Measurements from ENCODE around the gene COPS4. TPM values are rescaled to one million over a fixed set of nuclear protein-coding genes. Genes with fewer than 3 reads are reported as not detected.
A peak's percentile ranks its signal among the peaks of the same experiment; 100 is the strongest.

COPS4 gene
- total RNA-seq, 4 donors from 2014 or later, result 6.7 to 81.8 (median 32.3) TPM

- no peak for TF ChIP-seq CTCF (IDR thresholded peaks at IDR 0.05)
- no peak for TF ChIP-seq POLR2A (IDR thresholded peaks at IDR 0.05)
- no peak for TF ChIP-seq EP300 (IDR thresholded peaks at IDR 0.05; ENCODE audit: low read depth)
- no peak for TF ChIP-seq POLR2AphosphoS5 (IDR thresholded peaks at IDR 0.05)
- Histone ChIP-seq H3K4me1 (peaks cover 18 to 33% (median 31%) of the 10 kb centered on the region in 4 donors), H3K36me3 (no peaks in the 10 kb centered on the region), H3K27ac (peak overlapping the region; percentile 95 to 98 (median 97)), H3K27me3 (no peaks in the 10 kb centered on the region), H3K9me3 (no peaks in the 10 kb centered on the region), H3K4me3 (peak overlapping the region; percentile 87 to 98 (median 92))
- DNase-seq, result peak; percentile 37
- intact Hi-C loops (cut with DNase I; ENCODE audit: low total_unique reads), result loop anchor here (5.0 kb wide), 1 partner anchor 110 kb away; the partner anchor contains the start of gene THAP9
- in situ Hi-C loops (cut with MboI; ENCODE audit: low pct_ligation_motif_present in 1 of 4, low pct_unique_long_range_greater_than_20kb in 1 of 4, low sequenced_read_pairs in 3 of 4), result loop anchor here in 1 of 4 donors (10.0 kb wide), 1 partner anchor 117 kb away; the partner anchor contains the start of gene SEC31A
- 2% methylated on average over 33 of the region's 43 CpGs; no CpG with 5 or more reads in 1 of the 2 donors for WGBS, 2 donors (ENCODE audit: low coverage in 1 of 2)
Observed at GRCh38 chr4:83012200-83012686, 22.7 kb upstream of the COPS4 start.

- peaks cover 18 to 29% (median 29%) of the 10 kb centered on the region in 4 donors for H3K4me1 ChIP-seq
- H3K36me3 ChIP-seq, result no peaks in the 10 kb centered on the region
- DNase-seq, result peak; percentile 99
- no peaks in the 10 kb centered on the region for H3K9me3 ChIP-seq
- no peaks in the 10 kb centered on the region for H3K27me3 ChIP-seq
- 0% methylated on average over 2 to 34 of the region's 73 CpGs for WGBS, 2 donors (ENCODE audit: low coverage in 1 of 2)
- intact Hi-C loops (cut with DNase I; ENCODE audit: low total_unique reads), result loop anchor here (1.0 to 5.0 kb wide), 2 partner anchors 21 to 111 kb away; partner anchors contain the start of gene THAP9
- peak overlapping the region; percentile 95 to 98 (median 97) for H3K27ac ChIP-seq
- TF ChIP-seq CTCF (IDR thresholded peaks at IDR 0.05) (peak; percentile 45 to 89 (median 66)), POLR2AphosphoS5 (IDR thresholded peaks at IDR 0.05) (peak; percentile 90 to 93 (median 90)), POLR2A (IDR thresholded peaks at IDR 0.05) (peak; percentile 66), EP300 (IDR thresholded peaks at IDR 0.05; ENCODE audit: low read depth) (peak; percentile 53)
- H3K4me3 ChIP-seq, result peak overlapping the region; percentile 87 to 98 (median 92)
- in situ Hi-C loops (cut with MboI; ENCODE audit: low pct_ligation_motif_present in 1 of 4, low pct_unique_long_range_greater_than_20kb in 1 of 4, low sequenced_read_pairs in 3 of 4), result loop anchor here in 1 of 4 donors (10.0 kb wide), 1 partner anchor 118 kb away; the partner anchor contains the start of gene SEC31A
Observed at GRCh38 chr4:83012687-83013419, 22.1 kb upstream of the COPS4 start.

- intact Hi-C loops (cut with DNase I; ENCODE audit: low total_unique reads), result loop anchor here (1.0 to 5.0 kb wide), 2 partner anchors 21 to 111 kb away; partner anchors contain the start of gene THAP9
- peak overlapping the region; percentile 95 to 98 (median 97) for H3K27ac ChIP-seq
- H3K4me1 ChIP-seq, result peaks cover 18 to 28% (median 25%) of the 10 kb centered on the region in 4 donors
- H3K36me3 ChIP-seq, result no peaks in the 10 kb centered on the region
- no peak for DNase-seq
- 2 to 10% methylated on average over 13 of the region's 13 CpGs for WGBS, 2 donors (ENCODE audit: low coverage in 1 of 2)
- H3K27me3 ChIP-seq, result no peaks in the 10 kb centered on the region
- H3K9me3 ChIP-seq, result no peaks in the 10 kb centered on the region
- TF ChIP-seq EP300 (IDR thresholded peaks at IDR 0.05; ENCODE audit: low read depth) (no peak), CTCF (IDR thresholded peaks at IDR 0.05) (no peak), POLR2AphosphoS5 (IDR thresholded peaks at IDR 0.05) (no peak), POLR2A (IDR thresholded peaks at IDR 0.05) (no peak)
- in situ Hi-C loops (cut with MboI; ENCODE audit: low pct_ligation_motif_present in 1 of 4, low pct_unique_long_range_greater_than_20kb in 1 of 4, low sequenced_read_pairs in 3 of 4), result loop anchor here in 1 of 4 donors (10.0 kb wide), 1 partner anchor 119 kb away; the partner anchor contains the start of gene SEC31A
- H3K4me3 ChIP-seq, result peak overlapping the region; percentile 7 to 93 (median 66)
Observed at GRCh38 chr4:83013420-83013867, 21.5 kb upstream of the COPS4 start.

GRCh38 chr4:83013902-83014301, 21.1 kb upstream of the COPS4 start:
- intact Hi-C loops (cut with DNase I; ENCODE audit: low total_unique reads), result loop anchor here (1.0 to 5.0 kb wide), 2 partner anchors 20 to 112 kb away; partner anchors contain the start of gene THAP9
- Histone ChIP-seq H3K9me3 (no peaks in the 10 kb centered on the region), H3K27me3 (no peaks in the 10 kb centered on the region), H3K4me1 (peaks cover 18 to 24% (median 22%) of the 10 kb centered on the region in 4 donors), H3K4me3 (peak overlapping the region in 1 of 4 donors; percentile 93), H3K36me3 (no peaks in the 10 kb centered on the region), H3K27ac (peak overlapping the region in 3 of 4 donors; percentile 95 to 97 (median 97))
- TF ChIP-seq CTCF (IDR thresholded peaks at IDR 0.05), result no peak
- no peak for TF ChIP-seq EP300 (IDR thresholded peaks at IDR 0.05; ENCODE audit: low read depth)
- no peak for TF ChIP-seq POLR2AphosphoS5 (IDR thresholded peaks at IDR 0.05)
- no peak for TF ChIP-seq POLR2A (IDR thresholded peaks at IDR 0.05)
- no peak for DNase-seq
- in situ Hi-C loops (cut with MboI; ENCODE audit: low pct_ligation_motif_present in 1 of 4, low pct_unique_long_range_greater_than_20kb in 1 of 4, low sequenced_read_pairs in 3 of 4), result loop anchor here in 1 of 4 donors (10.0 kb wide), 1 partner anchor 119 kb away; the partner anchor contains the start of gene SEC31A

Measured in transverse colon (tissue), 4 donors.